Measurements from ENCODE around the gene RAB11FIP4.

RAB11FIP4 gene

GRCh38 chr17:31459716-31460115 is 68.2 kb downstream of the RAB11FIP4 start:
- DNase-seq (ENCODE audit: low spot score), result no peak

GRCh38 chr17:31460226-31460721 is 68.8 kb downstream of the RAB11FIP4 start:
- no peak for DNase-seq (ENCODE audit: low spot score)

GRCh38 chr17:31461227-31461810 is 69.8 kb downstream of the RAB11FIP4 start:
- no peak for DNase-seq (ENCODE audit: low spot score)

DNA sequence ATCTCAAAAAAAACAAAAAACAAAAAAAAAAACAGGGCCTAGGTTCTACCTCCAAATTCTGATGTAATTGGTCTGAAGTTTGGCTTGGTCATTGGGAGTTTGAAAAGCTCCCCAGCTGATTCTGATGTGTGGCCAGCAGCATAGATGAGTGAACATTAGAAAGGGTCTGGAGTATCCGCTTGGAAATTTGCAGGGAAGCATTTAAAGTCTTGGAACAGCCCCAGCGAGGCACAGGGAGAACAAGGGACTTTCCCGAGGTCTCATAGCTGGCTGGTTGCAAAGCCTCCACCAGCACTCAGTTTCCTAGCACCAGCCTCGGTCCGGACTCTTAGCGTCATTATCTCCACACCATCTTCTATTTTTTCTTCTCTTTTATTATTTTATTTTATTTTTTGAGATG is 70.8 kb downstream of the RAB11FIP4 start:
- DNase-seq (ENCODE audit: low spot score), result no peak

- DNase-seq (ENCODE audit: low spot score), result no peak
These were observed 74.8 kb downstream of the RAB11FIP4 start for GRCh38 chr17:31466096-31466760.

GRCh38 chr17:31467502-31468256 is 76.2 kb downstream of the RAB11FIP4 start:
- no peak for DNase-seq (ENCODE audit: low spot score)

DNA sequence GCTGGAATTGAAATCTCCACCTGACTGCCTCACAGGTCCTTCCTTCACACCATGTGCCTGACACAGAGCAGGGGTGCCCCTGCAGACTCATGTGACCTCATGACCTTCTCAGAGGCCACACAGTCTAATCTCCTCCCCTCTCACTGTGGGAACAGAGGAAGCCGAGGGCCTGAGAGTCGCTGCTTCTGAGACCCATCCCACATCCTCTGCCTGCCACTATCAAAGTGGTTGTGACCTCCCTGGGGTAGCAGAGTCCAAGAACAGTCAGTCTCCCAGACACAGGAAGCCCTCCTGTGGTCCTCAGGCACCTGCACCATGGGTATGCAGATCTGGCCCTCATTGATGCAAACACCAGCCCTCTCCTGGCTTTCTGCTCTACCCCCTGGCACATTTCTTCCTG is 78.5 kb downstream of the RAB11FIP4 start:
- DNase-seq (ENCODE audit: low spot score), result no peak

DNA sequence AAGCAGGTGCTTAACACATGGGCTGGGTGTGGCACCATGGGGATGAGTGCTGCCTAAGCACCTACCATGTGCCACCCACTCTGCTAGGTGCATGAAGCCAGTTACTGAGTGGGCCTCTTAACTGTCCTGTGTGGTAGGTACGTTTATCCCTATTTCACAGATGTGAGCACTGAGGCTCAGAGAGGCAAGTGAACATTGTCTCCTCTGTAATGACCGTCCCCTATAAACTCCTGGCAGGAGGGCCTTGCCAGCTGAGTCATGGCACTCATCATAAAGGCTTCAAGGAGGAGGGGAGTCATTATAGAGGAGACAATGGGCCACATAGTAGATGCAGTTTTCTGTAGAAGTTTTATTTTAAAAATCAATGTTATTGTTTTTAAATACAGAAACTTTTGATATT is 79.1 kb downstream of the RAB11FIP4 start:
- no peak for DNase-seq (ENCODE audit: low spot score)

- DNase-seq (ENCODE audit: low spot score), result no peak
These were observed 80.7 kb downstream of the RAB11FIP4 start for GRCh38 chr17:31472137-31472536.

DNA sequence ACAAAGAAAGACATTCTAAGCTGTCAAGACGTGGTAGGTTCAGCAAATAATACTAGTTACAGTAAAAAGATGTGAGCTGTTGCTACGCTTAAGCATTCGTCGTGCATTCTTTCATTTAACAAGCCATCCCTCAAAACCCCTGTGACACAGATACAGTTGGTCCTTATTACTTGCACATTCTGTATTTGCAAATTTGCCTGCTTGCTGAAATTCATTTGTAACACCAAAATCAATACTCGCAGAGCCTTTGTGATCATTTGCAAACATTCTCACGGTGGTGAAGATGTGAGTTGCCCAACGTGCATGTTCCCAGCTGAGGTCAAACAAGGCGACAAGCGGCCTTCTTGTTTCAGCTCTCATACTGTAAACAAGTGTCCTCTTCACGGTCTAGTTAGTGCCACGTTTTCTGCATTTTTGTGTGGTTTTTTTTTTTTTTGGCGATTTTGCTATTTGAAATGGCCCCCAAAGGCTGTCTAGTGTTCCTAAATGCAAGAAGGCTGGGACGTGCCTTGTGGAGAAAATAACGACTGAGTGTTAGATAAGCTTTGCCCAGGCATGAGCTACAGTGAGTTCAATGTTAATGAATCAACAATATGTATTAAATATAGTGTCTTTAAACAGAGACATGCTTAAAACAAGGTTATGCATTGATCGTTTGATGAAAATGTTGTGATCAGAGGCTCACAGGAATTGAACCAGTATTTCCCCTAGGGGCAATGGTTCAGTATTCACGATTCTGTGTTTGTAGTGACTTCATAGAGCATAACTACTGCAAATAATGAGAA is 84.1 kb downstream of the RAB11FIP4 start:
- peak; percentile 54 for DNase-seq (ENCODE audit: low spot score)

DNA sequence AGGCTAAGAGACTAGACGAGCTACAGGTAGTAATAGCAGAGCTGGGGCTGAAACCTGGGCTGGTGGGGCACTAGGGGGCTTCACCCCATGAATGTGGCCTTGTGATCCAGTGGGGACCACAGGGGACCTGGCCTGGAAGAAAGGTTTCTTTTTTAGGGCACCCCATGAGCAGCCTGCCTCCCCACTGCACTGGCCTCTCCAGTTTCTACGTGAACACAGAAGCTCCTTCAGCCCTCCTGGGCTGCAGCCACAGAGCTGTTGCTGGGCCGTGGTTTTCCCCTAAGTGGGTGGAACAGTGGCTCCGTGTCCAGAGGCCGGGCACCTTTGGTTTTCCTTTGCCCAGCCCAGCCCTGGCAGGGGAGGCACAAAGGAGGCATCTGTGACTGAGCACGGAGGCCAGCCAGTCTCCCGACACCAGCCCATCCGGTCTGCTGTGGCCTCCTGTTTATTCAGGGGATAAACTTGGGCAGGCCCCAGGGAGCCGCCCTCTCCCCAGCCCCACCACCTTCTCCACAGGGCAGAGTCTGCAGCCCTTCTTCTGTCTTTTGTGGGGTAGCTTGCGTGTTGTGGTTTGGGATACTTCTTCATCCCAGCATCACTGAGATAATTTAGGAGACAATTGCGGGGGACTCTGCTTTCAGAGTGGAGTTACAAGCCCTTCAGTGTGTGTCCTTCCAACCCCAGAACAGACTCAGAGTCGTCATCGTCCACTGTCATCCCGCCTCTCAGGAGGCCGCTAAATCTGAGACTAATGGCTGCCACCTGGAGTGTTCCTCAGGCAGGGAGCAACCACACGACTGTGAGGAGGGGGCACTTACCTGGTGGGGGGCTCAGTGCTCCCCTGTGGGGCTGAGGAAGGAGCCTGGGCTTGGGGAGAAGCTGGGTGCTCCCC is 85.3 kb downstream of the RAB11FIP4 start:
- DNase-seq (ENCODE audit: low spot score), result no peak

GRCh38 chr17:31477417-31478055 is 86.1 kb downstream of the RAB11FIP4 start:
- DNase-seq (ENCODE audit: low spot score), result no peak

DNA sequence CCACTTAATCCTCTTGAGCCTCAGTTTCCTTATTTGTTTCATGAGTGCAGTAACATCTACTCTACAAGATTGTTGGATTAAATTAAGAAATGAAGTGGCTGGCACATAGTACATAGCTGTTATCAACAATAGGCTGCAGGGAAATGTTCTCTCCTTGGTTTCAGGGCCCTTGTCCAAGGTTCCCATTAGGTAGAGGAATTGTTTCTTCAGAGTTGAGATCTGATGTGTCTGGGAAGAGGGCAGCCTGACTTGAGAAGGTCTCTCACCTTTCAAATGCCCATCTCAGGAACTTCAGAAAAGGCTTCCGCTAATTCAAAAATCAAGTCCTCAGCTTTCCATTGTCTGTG is 87.6 kb downstream of the RAB11FIP4 start:
- DNase-seq (ENCODE audit: low spot score), result no peak

DNA sequence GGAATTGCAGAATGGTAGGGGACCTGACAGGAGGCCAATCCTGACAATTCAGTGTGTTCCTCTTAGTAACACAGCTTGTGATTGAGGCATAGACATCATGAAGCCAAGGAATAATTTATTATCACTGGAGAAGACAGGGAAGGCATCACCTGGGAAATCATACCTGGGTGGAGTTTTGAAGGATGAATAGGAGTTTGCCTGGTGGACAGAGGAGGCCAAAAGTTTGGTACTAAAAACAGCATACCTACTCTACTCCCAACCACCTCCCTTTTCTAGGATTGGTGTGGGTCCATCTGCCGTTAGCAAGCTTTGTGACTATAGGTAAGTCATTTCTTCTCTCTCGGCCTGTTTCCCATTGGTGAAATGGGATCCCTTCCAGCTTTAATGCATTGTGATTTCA is 88.0 kb downstream of the RAB11FIP4 start:
- DNase-seq (ENCODE audit: low spot score), result no peak

DNA sequence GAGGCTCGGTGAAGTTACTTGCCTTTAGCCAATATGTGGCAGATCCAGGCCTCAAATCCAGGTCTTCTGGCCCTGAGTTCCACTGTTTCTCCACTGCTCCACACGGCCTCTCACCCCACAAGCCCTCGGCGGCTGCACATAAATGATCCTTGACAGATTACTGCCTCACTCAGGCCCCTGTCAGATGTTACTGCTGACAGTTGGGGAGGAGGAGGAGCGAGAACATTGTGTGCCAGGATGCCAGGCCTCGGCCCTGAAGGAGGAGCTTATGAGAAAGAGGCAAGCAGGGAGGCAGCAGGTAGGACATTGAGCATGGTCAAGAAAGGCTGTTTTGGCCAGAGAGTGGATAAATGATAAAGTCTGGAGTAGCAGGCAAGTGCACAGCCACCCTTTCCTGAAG is 88.6 kb downstream of the RAB11FIP4 start:
- no peak for DNase-seq (ENCODE audit: low spot score)

DNA sequence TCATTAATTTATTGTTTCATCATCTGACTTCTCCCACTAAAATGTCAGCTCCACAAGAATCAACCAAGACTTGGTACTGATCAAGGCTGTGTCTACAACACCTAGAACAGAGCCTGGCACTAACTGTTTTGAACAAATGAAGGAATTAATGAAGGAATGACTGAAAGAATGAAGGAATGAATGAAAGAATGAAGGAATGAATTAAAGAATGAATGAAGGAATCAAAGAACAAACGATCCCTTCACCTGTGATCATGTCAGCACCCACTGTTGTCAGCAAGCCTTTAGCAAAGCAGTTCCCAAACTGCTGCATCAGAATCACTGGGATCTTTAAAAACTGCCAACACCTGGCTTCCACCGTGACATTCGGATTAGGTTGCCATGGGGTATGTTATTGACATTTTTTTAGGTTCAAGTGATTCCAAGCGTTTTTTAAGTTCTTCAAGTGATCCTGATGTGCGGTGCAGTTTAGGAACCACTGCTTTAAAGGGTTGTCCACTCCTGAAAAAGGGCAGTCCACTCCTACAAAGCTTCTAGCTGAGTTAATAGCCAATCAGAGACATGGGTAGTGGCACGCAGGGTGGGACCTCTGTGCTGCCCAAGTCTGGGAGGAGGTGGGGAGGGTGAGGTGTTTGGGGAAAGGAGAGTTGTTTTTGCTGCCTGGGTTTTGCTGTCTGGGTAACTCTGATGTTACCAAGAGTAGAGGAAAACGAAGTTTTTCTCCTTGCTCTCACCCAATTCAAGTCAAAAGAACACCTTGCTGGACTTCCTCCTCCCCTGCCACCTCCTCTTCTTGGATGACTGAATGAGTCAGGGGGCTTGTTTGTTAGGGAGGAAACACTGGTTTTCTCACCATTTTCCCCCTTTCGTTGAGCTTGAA is 89.7 kb downstream of the RAB11FIP4 start:
- no peak for DNase-seq (ENCODE audit: low spot score)

GRCh38 chr17:31481783-31482081 is 90.3 kb downstream of the RAB11FIP4 start:
- DNase-seq (ENCODE audit: low spot score), result no peak

DNA sequence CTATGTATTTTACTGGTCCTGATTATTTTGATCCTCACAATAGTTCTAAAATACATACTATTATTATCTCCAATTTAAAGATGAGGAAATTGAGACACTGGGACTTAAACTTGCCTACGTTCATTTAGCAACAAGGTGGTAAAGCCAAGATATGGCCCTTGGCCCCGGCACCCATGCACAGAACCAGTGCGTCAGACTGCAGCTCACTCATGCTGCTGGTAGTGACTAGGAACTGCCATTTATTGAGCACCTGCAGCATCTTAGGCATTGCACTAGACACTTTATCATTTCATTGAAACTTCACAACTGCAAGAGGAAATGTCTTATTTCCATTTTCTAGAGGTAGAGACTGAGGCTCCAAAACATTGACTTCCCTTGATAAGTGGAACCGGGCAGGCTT is 93.3 kb downstream of the RAB11FIP4 start:
- DNase-seq (ENCODE audit: low spot score), result no peak

GRCh38 chr17:31486351-31487062 is 95.0 kb downstream of the RAB11FIP4 start:
- peak; percentile 36 for DNase-seq (ENCODE audit: low spot score)
